ENCODE data around the gene SELENOP. TPM values are rescaled to one million over a fixed set of nuclear protein-coding genes. Genes with fewer than 3 reads are reported as not detected.

SELENOP gene
- total RNA-seq, 1 experiment from 2014 or later = 5.3 TPM

GRCh38 chr5:42784132-42784531 is 27.6 kb downstream of the SELENOP start:
- Histone ChIP-seq H4K20me1 (ENCODE audit: insufficient read depth) (no peaks in the 10 kb centered on the region), H3K4me3 (no peak overlapping the region), H3F3A (ENCODE audit: insufficient read depth, low read depth) (no peaks in the 10 kb centered on the region), H3K4me1 (replicated peaks; ENCODE audit: insufficient read depth) (no peaks in the 10 kb centered on the region), H3K79me2 (ENCODE audit: low read depth) (no peaks in the 10 kb centered on the region), H2AFZ (no peak overlapping the region), H3K36me3 (ENCODE audit: low read depth) (no peaks in the 10 kb centered on the region), H3K9me2 (ENCODE audit: insufficient read depth) (no peaks in the 10 kb centered on the region), H3K27ac (no peak overlapping the region), H3K4me2 (no peak overlapping the region), H3K27me3 (ENCODE audit: insufficient read depth, low read depth) (no peaks in the 10 kb centered on the region; the same call in 1 of the 2 replicates), H3K9me3 (ENCODE audit: insufficient read depth, low read depth) (peaks cover 5% of the 10 kb centered on the region; the same call in 1 of the 2 replicates)
- POLR2A ChIA-PET (ENCODE audit: unreplicated experiment) = no interaction called here
- BruUV-seq (replicated peaks) = no TSS peak
- intact Hi-C loops (cut with micrococcal nuclease; ENCODE audit: unreplicated experiment) = no loop called here
- CTCF ChIA-PET = interaction anchor here (0.6 kb wide), 2 partner anchors 10 to 105 kb away, joined by 4 to 7 read pairs; no protein-coding TSS in a partner anchor
- no peak for DNase-seq
- TF ChIP-seq CTCF (conservative IDR thresholded peaks at IDR 0.05) (no peak), EZH2 (IDR thresholded peaks at IDR 0.05; ENCODE audit: low read depth) (no peak)

- H3K4me1 ChIP-seq (replicated peaks; ENCODE audit: insufficient read depth) = no peaks in the 10 kb centered on the region
- no peaks in the 10 kb centered on the region for H3K9me2 ChIP-seq (ENCODE audit: insufficient read depth)
- H3K9me3 ChIP-seq (ENCODE audit: insufficient read depth, low read depth) = peaks cover 5% of the 10 kb centered on the region; the same call in 1 of the 2 replicates
- TF ChIP-seq CTCF (conservative IDR thresholded peaks at IDR 0.05) (no peak), EZH2 (IDR thresholded peaks at IDR 0.05; ENCODE audit: low read depth) (no peak)
- no peaks in the 10 kb centered on the region; the same call in 1 of the 2 replicates for H3K27me3 ChIP-seq (ENCODE audit: insufficient read depth, low read depth)
- H3K4me3 ChIP-seq = no peak overlapping the region
- ChIA-PET POLR2A (ENCODE audit: unreplicated experiment) (no interaction called here), CTCF (no interaction called here)
- intact Hi-C loops (cut with micrococcal nuclease; ENCODE audit: unreplicated experiment) = no loop called here
- H3K79me2 ChIP-seq (ENCODE audit: low read depth) = no peaks in the 10 kb centered on the region
- no TSS peak for BruUV-seq (replicated peaks)
- no peak overlapping the region for H2AFZ ChIP-seq
- no peaks in the 10 kb centered on the region for H3F3A ChIP-seq (ENCODE audit: insufficient read depth, low read depth)
- no peaks in the 10 kb centered on the region for H3K36me3 ChIP-seq (ENCODE audit: low read depth)
- H4K20me1 ChIP-seq (ENCODE audit: insufficient read depth) = no peaks in the 10 kb centered on the region
- no peak for DNase-seq
- no peak overlapping the region for H3K27ac ChIP-seq
- H3K4me2 ChIP-seq = no peak overlapping the region
Observed at GRCh38 chr5:42781584-42781983, 30.1 kb downstream of the SELENOP start.

GRCh38 chr5:42779083-42779482 is 32.6 kb downstream of the SELENOP start:
- BruUV-seq (replicated peaks) = no TSS peak
- Histone ChIP-seq H3K79me2 (ENCODE audit: low read depth) (no peaks in the 10 kb centered on the region), H3F3A (ENCODE audit: insufficient read depth, low read depth) (no peaks in the 10 kb centered on the region), H3K27ac (no peak overlapping the region), H2AFZ (no peak overlapping the region), H3K4me2 (no peak overlapping the region), H3K9me2 (ENCODE audit: insufficient read depth) (no peaks in the 10 kb centered on the region), H3K9me3 (ENCODE audit: insufficient read depth, low read depth) (peaks cover 5% of the 10 kb centered on the region; the same call in 1 of the 2 replicates), H4K20me1 (ENCODE audit: insufficient read depth) (no peaks in the 10 kb centered on the region), H3K4me3 (no peak overlapping the region), H3K36me3 (ENCODE audit: low read depth) (no peaks in the 10 kb centered on the region), H3K4me1 (replicated peaks; ENCODE audit: insufficient read depth) (no peaks in the 10 kb centered on the region), H3K27me3 (ENCODE audit: insufficient read depth, low read depth) (peaks cover 7% of the 10 kb centered on the region; the same call in 1 of the 2 replicates)
- intact Hi-C loops (cut with micrococcal nuclease; ENCODE audit: unreplicated experiment) = no loop called here
- DNase-seq = no peak
- CTCF ChIA-PET = no interaction called here
- POLR2A ChIA-PET (ENCODE audit: unreplicated experiment) = no interaction called here
- TF ChIP-seq CTCF (conservative IDR thresholded peaks at IDR 0.05) (no peak), EZH2 (IDR thresholded peaks at IDR 0.05; ENCODE audit: low read depth) (no peak)
